Mucosa of descending colon (tissue), 3 donors: ENCODE results near the gene FAM227B. TPM values are rescaled to one million over a fixed set of nuclear protein-coding genes. Genes with fewer than 3 reads are reported as not detected.
"Not testable (repeated sequence)": the region's sequence is repeated elsewhere in the genome, so short reads cannot be mapped to it uniquely, and the experiment has no call there.

Experiments used
- ATAC-seq: fragments of 200-7000 bp; cut with Tn5 transposase; one replicate; pipeline ENCODE4 v1.9.1; 2020; ENCODE audit warnings: mild to moderate bottlenecking, moderate library complexity
- DNase-seq, 3 donors: peaks; one replicate each; pipeline ENCODE4 v3.0.0-alpha.2; 2020
- H3K36me3 ChIP-seq: fragments of 200-600 bp; one replicate; pipeline ENCODE4 v1.8.0; 2021; ENCODE audit warnings: low read depth, mild to moderate bottlenecking
- H3K4me1 ChIP-seq: fragments of 200-600 bp; one replicate; pipeline ENCODE4 v1.8.0; 2021; ENCODE audit warnings: low read depth, mild to moderate bottlenecking
- H3K4me3 ChIP-seq: fragments of 200-600 bp; one replicate; pipeline ENCODE4 v1.8.0; 2021; ENCODE audit warnings: mild to moderate bottlenecking
- H3K9me3 ChIP-seq: fragments of 200-600 bp; one replicate; pipeline ENCODE4 v1.8.0; 2021; ENCODE audit warnings: mild to moderate bottlenecking
- intact Hi-C, 2 donors: fragments of 100-400 bp; cut with DNase I in 1 of 2; cut with micrococcal nuclease in 1 of 2; formaldehyde crosslinking; loops; one replicate each; pipeline versions ENCODE4 v1.11.0 to v1.11.1; 2022; cut with DNase I, micrococcal nuclease
- total RNA-seq, 3 donors: library from RNA; stranded (reverse); fragmentation: NEBNext Ultra II Directional in 2 of 3; extraction: Animal tissue kit (Norgen Biotek cat#: 25700) in 2 of 3; gene quantifications; one replicate each; pipeline versions ENCODE4 v1.2.1 to v1.2.4, GENCODE V29; 2021 to 2023
- TF ChIP-seq, protein P1 (sequence below): fragments of 200-600 bp; IDR thresholded peaks from one replicate; pipeline ENCODE4 v1.8.0; 2022; ENCODE audit warnings: antibody characterized with exemption, mild to moderate bottlenecking
- donor health status: DM: no; HTN: no; CAD: no; lungs with moderate emphysema.
- donor health status: DM: no; HTN: no; CAD: no.
- donor health status: DM: no; HTN: yes; CAD: no.

Gene FAM227B
- total RNA-seq, 3 donors from 2014 or later = 2.2 to 7.6 (median 3.6) TPM

DNA sequence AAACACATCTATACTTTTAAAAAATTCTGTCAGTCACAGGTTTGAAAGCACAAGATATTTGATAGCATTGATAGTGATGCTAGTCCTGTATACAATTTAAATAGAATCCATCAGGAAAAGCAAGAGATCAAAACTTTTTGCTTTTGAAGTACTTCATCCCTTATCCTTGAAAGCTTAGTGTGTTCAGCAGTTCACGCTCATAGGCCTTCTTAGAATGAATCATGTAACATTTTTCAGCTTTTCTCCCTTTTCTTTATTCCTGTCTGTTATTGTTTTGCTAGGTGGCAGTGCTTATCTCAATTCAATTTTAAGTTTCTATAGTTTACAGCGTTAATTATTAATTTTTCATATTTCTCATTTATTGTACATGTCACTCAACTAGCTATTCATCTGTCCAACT lies 128.5 kb downstream of the FAM227B start:
- intact Hi-C loops = no loop called here
- TF ChIP-seq, protein P1, sequence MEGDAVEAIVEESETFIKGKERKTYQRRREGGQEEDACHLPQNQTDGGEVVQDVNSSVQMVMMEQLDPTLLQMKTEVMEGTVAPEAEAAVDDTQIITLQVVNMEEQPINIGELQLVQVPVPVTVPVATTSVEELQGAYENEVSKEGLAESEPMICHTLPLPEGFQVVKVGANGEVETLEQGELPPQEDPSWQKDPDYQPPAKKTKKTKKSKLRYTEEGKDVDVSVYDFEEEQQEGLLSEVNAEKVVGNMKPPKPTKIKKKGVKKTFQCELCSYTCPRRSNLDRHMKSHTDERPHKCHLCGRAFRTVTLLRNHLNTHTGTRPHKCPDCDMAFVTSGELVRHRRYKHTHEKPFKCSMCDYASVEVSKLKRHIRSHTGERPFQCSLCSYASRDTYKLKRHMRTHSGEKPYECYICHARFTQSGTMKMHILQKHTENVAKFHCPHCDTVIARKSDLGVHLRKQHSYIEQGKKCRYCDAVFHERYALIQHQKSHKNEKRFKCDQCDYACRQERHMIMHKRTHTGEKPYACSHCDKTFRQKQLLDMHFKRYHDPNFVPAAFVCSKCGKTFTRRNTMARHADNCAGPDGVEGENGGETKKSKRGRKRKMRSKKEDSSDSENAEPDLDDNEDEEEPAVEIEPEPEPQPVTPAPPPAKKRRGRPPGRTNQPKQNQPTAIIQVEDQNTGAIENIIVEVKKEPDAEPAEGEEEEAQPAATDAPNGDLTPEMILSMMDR = no peak
- ATAC-seq (no peak), DNase-seq (no peak)
- Histone ChIP-seq H3K36me3 (no peaks in the 10 kb centered on the region), H3K4me3 (no peak overlapping the region), H3K9me3 (no peaks in the 10 kb centered on the region), H3K4me1 (no peaks in the 10 kb centered on the region)

DNA sequence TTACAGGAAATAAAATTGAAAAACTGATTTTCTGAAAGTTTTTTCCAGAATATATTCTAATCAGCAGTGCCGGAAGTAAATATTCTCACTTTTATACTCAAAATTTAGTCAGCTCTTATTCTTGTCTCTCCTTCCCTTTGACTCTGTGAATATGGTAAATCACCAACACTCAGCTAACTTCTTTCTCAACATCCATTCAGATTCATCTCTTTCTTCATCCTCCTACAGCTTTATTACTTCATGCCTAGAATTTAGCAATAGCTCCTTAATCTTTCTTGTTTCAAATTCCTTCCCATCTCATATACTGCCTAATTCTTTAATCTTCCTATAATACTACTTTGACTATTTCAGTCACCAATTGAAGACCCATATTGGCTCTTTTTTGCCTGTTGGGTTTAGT lies 129.7 kb downstream of the FAM227B start:
- TF ChIP-seq, protein P1 = no peak
- intact Hi-C loops = no loop called here
- DNase-seq = no peak
- H3K36me3 ChIP-seq = no peaks in the 10 kb centered on the region
- no peaks in the 10 kb centered on the region for H3K4me1 ChIP-seq
- no peak overlapping the region for H3K4me3 ChIP-seq
- no peak for ATAC-seq
- no peaks in the 10 kb centered on the region for H3K9me3 ChIP-seq

DNA sequence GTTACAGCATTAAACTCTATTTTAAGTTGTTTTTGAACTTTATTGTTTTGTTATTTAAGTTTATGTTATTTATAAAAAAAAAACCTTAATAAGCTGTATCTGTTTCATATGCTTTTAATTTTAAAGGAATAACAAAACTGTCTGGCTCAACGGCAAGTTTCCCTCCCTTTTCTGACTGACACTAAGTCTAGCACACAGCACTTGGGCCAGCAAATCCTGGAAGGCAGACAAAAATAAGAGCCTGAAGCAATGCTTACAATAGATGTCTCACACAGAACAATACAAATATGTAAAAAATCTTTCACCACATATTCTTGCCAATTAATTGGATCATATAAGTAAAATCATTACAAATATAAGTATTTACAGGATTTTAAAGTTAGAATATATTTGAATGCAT lies 135.2 kb downstream of the FAM227B start:
- H3K36me3 ChIP-seq, ATAC-seq, H3K4me3 ChIP-seq, intact Hi-C loops, H3K4me1 ChIP-seq, H3K9me3 ChIP-seq, DNase-seq: not testable (repeated sequence)

DNA sequence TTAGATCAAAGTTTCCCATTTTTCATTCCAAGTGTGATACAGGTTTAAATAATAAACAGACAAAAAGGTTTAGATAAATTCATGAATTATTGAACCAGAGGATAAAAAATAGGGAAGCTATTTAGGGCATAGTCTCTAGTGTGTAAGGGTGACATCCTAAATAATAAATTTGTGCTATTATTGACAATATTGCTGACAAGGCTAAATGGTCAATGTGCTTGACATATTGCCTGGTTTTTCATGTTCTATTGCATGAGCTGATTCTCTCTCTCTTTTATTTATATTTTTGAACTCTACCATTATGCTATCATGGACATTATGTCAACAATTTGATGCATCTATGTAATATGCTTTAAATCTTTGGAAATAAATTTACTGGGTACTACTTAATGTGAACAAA lies 141.6 kb downstream of the FAM227B start:
- H3K4me1 ChIP-seq, H3K4me3 ChIP-seq, ATAC-seq, H3K9me3 ChIP-seq, DNase-seq, H3K36me3 ChIP-seq, intact Hi-C loops: not testable (repeated sequence)

DNA sequence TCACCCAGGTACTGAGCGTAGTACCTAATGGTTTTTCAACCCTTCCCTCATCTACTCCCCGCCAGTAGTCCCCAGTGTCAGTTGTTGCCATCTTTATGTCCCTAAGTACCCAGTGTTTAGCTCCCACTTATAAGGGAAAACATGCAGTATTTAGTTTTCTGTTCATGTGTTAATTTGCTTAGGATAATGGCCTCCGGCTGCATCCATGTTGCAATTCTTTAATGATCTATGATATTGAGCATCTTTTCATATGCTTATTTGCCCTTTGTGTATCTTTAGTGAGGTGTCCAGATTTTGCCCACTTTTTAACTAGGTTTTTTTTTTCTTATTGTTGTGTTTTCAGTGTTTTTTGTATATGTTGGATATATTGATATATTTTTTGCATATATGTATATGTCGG lies 142.6 kb downstream of the FAM227B start:
- intact Hi-C loops, ATAC-seq, H3K4me3 ChIP-seq, H3K36me3 ChIP-seq, H3K9me3 ChIP-seq, H3K4me1 ChIP-seq, DNase-seq: not testable (repeated sequence)

DNA sequence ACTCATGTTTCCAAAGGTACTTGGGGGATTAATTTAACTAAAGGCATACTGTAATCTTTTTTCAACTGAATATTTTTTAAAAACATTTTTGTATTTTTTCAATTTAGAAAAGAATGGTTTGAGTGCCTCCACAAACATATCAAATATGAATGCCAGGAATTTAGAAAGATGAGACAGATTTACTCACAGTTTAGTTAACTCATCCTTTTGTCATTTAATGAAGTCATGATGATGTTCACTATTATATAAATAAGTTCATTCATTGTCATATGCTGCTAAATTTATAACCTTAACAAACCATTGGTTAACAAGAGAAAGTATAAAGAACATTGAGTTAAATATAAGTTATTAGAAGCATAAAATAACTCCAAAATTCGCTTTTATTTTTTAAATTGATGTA lies 147.6 kb downstream of the FAM227B start:
- ATAC-seq (no peak), DNase-seq (no peak)
- Histone ChIP-seq H3K9me3 (no peaks in the 10 kb centered on the region), H3K4me1 (no peaks in the 10 kb centered on the region), H3K36me3 (no peaks in the 10 kb centered on the region), H3K4me3 (no peak overlapping the region)
- intact Hi-C loops = no loop called here
- TF ChIP-seq, protein P1 = no peak

DNA sequence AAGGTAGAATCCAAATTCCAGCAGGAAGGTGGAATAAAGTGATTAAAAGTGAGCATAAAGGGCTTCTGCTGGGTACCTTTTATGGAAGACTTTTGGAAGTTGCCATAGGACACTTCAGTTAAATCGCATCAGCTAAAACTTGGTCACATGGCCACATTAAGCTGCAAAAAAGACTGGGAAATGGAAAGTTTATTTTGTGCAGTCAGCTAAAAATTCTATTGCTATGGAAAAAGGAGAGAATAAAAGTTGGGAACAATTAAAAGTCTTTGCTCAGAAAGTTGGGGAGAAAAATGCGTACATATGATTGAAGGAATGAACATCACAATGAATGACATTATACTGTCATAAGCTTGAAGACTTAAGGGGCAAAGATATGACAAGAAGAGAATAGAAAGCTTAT lies 148.3 kb downstream of the FAM227B start:
- H3K4me1 ChIP-seq = no peaks in the 10 kb centered on the region
- ATAC-seq (no peak), DNase-seq (no peak)
- H3K9me3 ChIP-seq = no peaks in the 10 kb centered on the region
- no peaks in the 10 kb centered on the region for H3K36me3 ChIP-seq
- TF ChIP-seq, protein P1 = no peak
- intact Hi-C loops = no loop called here
- no peak overlapping the region for H3K4me3 ChIP-seq
